PC-9 (cell line): ENCODE data around the gene ANO1. TPM values are rescaled to one million over a fixed set of nuclear protein-coding genes. Genes with fewer than 3 reads are reported as not detected.

Experiments
- BruUV-seq: library from RNA; stranded (reverse); fragments of 400-500 nt; replicated peaks from 2 replicates; lab custom pipeline; 2021; lab: Mats Ljungman, UMichigan
- CTCF ChIA-PET: fragments of 300-600 bp; sonication (Branson Sonifier 250); formaldehyde crosslinking; loops from one replicate; lab custom pipeline; 2022; ENCODE audit warnings: antibody characterized with exemption; lab: Charles Lee
- POLR2A ChIA-PET: fragments of 300-600 bp; sonication (Branson Sonifier 250); formaldehyde crosslinking; loops from one replicate; lab custom pipeline; 2022; ENCODE audit warnings: antibody characterized with exemption; ENCODE audit not compliant: unreplicated experiment; lab: Charles Lee
- DNase-seq, 2 experiments: peaks; one replicate each; pipeline versions ENCODE4 v3.0.0 to v3.0.0-alpha.2; 2015 to 2022; ENCODE audit warnings: mixed read lengths in 1 of 2
- H2AFZ ChIP-seq: fragments of 200-600 bp; sonication (generic); 2 replicates; pipeline ENCODE4 v1.8.1; 2017; ENCODE audit warnings: antibody characterized with exemption
- H3F3A ChIP-seq: fragments of 200-600 bp; sonication (generic); 2 replicates; pipeline ENCODE4 v1.8.1; 2017; ENCODE audit warnings: antibody characterized with exemption, mild to moderate bottlenecking, low read depth; ENCODE audit not compliant: insufficient read depth
- H3K27ac ChIP-seq: fragments of 200-600 bp; sonication (generic); 2 replicates; pipeline ENCODE4 v1.6.1; 2016; ENCODE audit warnings: mixed run types
- H3K27me3 ChIP-seq: fragments of 200-600 bp; sonication (generic); 2 replicates; pipeline ENCODE4 v1.6.1; 2016; ENCODE audit warnings: low read depth, mixed run types; ENCODE audit not compliant: insufficient read depth
- H3K36me3 ChIP-seq: fragments of 200-600 bp; sonication (generic); 2 replicates; pipeline ENCODE4 v1.6.1; 2016; ENCODE audit warnings: low read depth, mixed run types
- H3K4me1 ChIP-seq: fragments of 200-600 bp; sonication (generic); replicated peaks from 2 replicates; pipeline ENCODE4 v1.6.1; 2016; ENCODE audit warnings: mixed run types; ENCODE audit not compliant: insufficient read depth
- H3K4me2 ChIP-seq: fragments of 200-600 bp; sonication (generic); 2 replicates; pipeline ENCODE4 v1.6.1; 2017; ENCODE audit warnings: mixed run types
- H3K4me3 ChIP-seq: fragments of 200-600 bp; sonication (generic); 2 replicates; pipeline ENCODE4 v1.6.1; 2016; ENCODE audit warnings: mixed run types
- H3K79me2 ChIP-seq: fragments of 200-600 bp; sonication (generic); 2 replicates; pipeline ENCODE4 v1.6.1; 2017; ENCODE audit warnings: low read depth, mixed run types
- H3K9me2 ChIP-seq: fragments of 200-600 bp; sonication (generic); 2 replicates; pipeline ENCODE4 v1.8.1; 2017; ENCODE audit warnings: mild to moderate bottlenecking; ENCODE audit not compliant: insufficient read depth
- H3K9me3 ChIP-seq: fragments of 200-600 bp; sonication (generic); 2 replicates; pipeline ENCODE4 v1.8.1; 2016; ENCODE audit warnings: low read depth; ENCODE audit not compliant: insufficient read depth
- H4K20me1 ChIP-seq: fragments of 200-600 bp; sonication (generic); 2 replicates; pipeline ENCODE4 v1.8.1; 2017; ENCODE audit not compliant: insufficient read depth
- EZH2 ChIP-seq: fragments of 200-600 bp; sonication (generic); IDR thresholded peaks from 2 replicates; pipeline ENCODE4 v1.8.0; 2017; ENCODE audit warnings: antibody characterized with exemption, low read depth
- intact Hi-C: fragments of 100-400 bp; cut with micrococcal nuclease; formaldehyde crosslinking; loops from one replicate; pipeline ENCODE4 v1.10.0; 2022; ENCODE audit not compliant: unreplicated experiment
- total RNA-seq: library from RNA; stranded (reverse); gene quantifications from 2 replicates; pipeline ENCODE4 v1.2.3, GENCODE V29; 2021
- TF ChIP-seq, protein P1 (sequence below): fragments of 200-600 bp; sonication (generic); conservative IDR thresholded peaks from 2 replicates; pipeline ENCODE4 v1.6.1; 2017; ENCODE audit warnings: mixed run types, antibody characterized with exemption, mild to moderate bottlenecking, moderate library complexity

Gene ANO1
- total RNA-seq, 1 experiment from 2014 or later = 107 TPM

DNA sequence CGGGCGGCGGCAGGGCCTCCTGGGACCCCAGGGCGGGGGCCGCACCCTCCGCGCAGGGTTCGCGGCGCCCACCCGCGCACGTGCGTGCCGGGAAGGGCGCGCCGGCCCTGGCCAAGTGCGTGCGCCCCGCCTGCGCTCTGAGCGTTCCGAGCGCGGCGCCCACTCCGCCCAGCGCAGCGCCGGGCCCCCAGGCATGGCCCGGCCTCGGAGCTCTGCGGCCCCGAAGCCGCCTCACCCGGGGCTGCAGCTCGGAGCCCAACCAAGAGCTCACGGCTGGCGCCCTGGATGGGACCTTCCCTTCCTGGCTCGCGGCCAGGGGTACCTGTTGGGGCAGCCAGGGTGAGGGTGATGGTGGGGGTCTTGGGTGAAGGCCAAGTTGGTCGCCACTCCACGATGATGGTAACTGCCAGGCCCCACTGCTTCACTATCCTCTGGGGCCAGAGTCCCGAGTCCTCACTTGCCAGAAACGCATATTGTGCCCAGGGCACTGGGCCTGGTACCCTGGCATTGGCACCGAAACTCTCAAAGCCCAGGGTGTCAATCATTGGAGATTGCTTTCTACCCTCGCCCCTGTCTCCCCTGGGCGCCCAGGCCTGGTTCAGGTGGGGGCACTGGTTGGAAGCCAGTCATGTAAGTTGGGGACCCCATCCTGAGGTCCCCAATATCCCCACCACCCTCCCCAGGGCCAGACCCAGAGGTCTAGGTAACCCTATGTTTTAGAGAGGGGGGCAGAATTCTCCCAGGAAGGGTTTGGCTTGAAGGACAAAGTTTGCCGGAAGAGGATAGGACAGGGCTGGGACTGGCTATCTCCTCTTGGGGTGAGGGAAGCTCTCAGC, 882 bp downstream of the ANO1 start:
- H3K79me2 ChIP-seq = peaks cover 71% of the 10 kb centered on the region
- TF ChIP-seq, protein P1, sequence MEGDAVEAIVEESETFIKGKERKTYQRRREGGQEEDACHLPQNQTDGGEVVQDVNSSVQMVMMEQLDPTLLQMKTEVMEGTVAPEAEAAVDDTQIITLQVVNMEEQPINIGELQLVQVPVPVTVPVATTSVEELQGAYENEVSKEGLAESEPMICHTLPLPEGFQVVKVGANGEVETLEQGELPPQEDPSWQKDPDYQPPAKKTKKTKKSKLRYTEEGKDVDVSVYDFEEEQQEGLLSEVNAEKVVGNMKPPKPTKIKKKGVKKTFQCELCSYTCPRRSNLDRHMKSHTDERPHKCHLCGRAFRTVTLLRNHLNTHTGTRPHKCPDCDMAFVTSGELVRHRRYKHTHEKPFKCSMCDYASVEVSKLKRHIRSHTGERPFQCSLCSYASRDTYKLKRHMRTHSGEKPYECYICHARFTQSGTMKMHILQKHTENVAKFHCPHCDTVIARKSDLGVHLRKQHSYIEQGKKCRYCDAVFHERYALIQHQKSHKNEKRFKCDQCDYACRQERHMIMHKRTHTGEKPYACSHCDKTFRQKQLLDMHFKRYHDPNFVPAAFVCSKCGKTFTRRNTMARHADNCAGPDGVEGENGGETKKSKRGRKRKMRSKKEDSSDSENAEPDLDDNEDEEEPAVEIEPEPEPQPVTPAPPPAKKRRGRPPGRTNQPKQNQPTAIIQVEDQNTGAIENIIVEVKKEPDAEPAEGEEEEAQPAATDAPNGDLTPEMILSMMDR = no peak
- no peak for TF ChIP-seq EZH2
- H3K36me3 ChIP-seq = peaks cover 36% of the 10 kb centered on the region
- H3F3A ChIP-seq = peaks cover 43% of the 10 kb centered on the region
- H3K9me3 ChIP-seq = no peaks in the 10 kb centered on the region
- H3K27me3 ChIP-seq = no peaks in the 10 kb centered on the region
- POLR2A ChIA-PET = no interaction called here
- H3K4me1 ChIP-seq = peaks cover 63% of the 10 kb centered on the region
- peaks cover 8% of the 10 kb centered on the region; the same call in 1 of the 2 replicates for H4K20me1 ChIP-seq
- BruUV-seq = TSS peak; percentile 25
- peak overlapping the region; percentile 95 for H3K4me2 ChIP-seq
- peak overlapping the region; percentile 79 for H3K4me3 ChIP-seq
- intact Hi-C loops = loop anchor here (2.0 kb wide), 1 partner anchor 62 kb away; no protein-coding TSS in a partner anchor
- DNase-seq = peak in 1 of 2 experiments; percentile 17
- no peak overlapping the region for H2AFZ ChIP-seq
- peak overlapping the region; percentile 93 for H3K27ac ChIP-seq
- H3K9me2 ChIP-seq = no peaks in the 10 kb centered on the region
- CTCF ChIA-PET = interaction anchor here (0.6 kb wide), 1 partner anchor 121 kb away, joined by 4 read pairs; no protein-coding TSS in a partner anchor

DNA sequence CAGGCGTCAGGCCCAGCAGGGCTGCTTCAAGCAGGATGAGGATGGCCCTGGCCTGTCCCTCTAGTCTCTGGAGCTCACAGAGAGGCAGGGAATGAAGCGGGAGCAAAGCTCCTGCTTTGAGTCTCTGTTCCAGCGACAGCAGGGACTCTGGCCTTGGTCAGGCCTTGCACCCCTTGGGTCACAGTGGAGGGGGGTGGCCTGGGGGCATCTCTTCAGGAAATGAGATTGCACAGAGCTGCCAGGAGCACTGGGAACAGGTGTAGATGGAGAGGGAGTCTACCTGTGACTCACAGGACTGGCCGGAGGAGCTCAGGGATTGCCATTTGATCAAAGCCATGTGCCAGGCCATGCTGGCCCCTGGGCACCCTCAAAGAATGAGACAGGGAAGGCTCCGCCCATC, 1.6 kb downstream of the ANO1 start:
- POLR2A ChIA-PET = no interaction called here
- Histone ChIP-seq H3K36me3 (peaks cover 36% of the 10 kb centered on the region), H3F3A (peaks cover 43% of the 10 kb centered on the region), H3K79me2 (peaks cover 78% of the 10 kb centered on the region), H3K27me3 (no peaks in the 10 kb centered on the region), H3K4me2 (peak overlapping the region; percentile 95), H4K20me1 (peaks cover 14% of the 10 kb centered on the region), H3K27ac (peak overlapping the region; percentile 93), H3K9me3 (no peaks in the 10 kb centered on the region), H2AFZ (no peak overlapping the region), H3K4me3 (peak overlapping the region; percentile 79), H3K9me2 (no peaks in the 10 kb centered on the region), H3K4me1 (peaks cover 68% of the 10 kb centered on the region)
- CTCF ChIA-PET = interaction anchor here (0.7 kb wide), 1 partner anchor 161 kb away, joined by 3 read pairs; no protein-coding TSS in a partner anchor
- TF ChIP-seq, protein P1 = no peak
- no peak for TF ChIP-seq EZH2
- intact Hi-C loops = loop anchor here (1.0 to 5.0 kb wide), 5 partner anchors 13 to 163 kb away; no protein-coding TSS in a partner anchor
- DNase-seq = peak; percentile 51 to 92
- TSS peak; percentile 28 for BruUV-seq

DNA sequence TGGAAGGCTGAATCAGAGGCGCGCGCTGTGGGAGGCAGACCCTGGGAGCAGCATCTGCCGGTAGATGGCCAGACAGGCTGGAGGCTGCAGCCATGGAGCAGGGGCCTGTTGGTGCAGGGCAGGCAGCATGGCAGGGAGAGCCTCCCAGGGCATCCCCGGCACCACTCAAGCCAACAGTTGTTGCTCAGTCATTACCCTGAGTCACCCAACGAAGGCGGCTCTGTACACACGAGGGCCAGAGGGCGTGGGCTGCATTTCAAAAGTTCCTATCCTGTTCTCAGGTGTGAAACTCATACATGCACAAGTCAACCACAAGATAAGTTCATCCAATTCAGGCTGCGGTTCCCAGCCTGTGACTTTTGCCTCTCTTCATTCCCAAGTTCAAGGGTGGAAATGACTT, 2.6 kb downstream of the ANO1 start:
- H3K27me3 ChIP-seq = no peaks in the 10 kb centered on the region
- intact Hi-C loops = loop anchor here (1.0 to 5.0 kb wide), 4 partner anchors 14 to 162 kb away; no protein-coding TSS in a partner anchor
- H3K79me2 ChIP-seq = peaks cover 89% of the 10 kb centered on the region
- H3K4me3 ChIP-seq = peak overlapping the region; percentile 79
- peak; percentile 85 to 97 for DNase-seq
- no peaks in the 10 kb centered on the region for H3K9me3 ChIP-seq
- peak overlapping the region; percentile 93 for H3K27ac ChIP-seq
- H3K4me2 ChIP-seq = peak overlapping the region; percentile 95
- peaks cover 36% of the 10 kb centered on the region for H3K36me3 ChIP-seq
- H3K9me2 ChIP-seq = no peaks in the 10 kb centered on the region
- ChIA-PET POLR2A (no interaction called here), CTCF (no interaction called here)
- peaks cover 23% of the 10 kb centered on the region for H4K20me1 ChIP-seq
- peaks cover 76% of the 10 kb centered on the region for H3K4me1 ChIP-seq
- H2AFZ ChIP-seq = no peak overlapping the region
- BruUV-seq = no TSS peak
- TF ChIP-seq, protein P1 = no peak
- no peak for TF ChIP-seq EZH2
- H3F3A ChIP-seq = peaks cover 46% of the 10 kb centered on the region
